Natural killer cell (primary cell): ENCODE measurements around the gene HNRNPK. TPM values are rescaled to one million over a fixed set of nuclear protein-coding genes. Genes with fewer than 3 reads are reported as not detected.
A peak's percentile ranks its signal among the peaks of the same experiment; 100 is the strongest.

Experiments
- ATAC-seq, 3 donors: fragments of 150-1000 bp in 2 of 3; fragments of 200-7000 bp in 1 of 3; cut with Tn5 transposase; 1 replicate in 1 of 3; 2 replicates in 2 of 3; pipeline ENCODE4 v1.10.0; 2021; ENCODE audit warnings: mild to moderate bottlenecking in 2 of 3, moderate library complexity in 2 of 3
- DNase-seq, 2 donors: peaks; one replicate each; pipeline versions ENCODE4 v3.0.0 to v3.0.0-alpha.2; 2013 to 2021; ENCODE audit warnings: mixed read lengths in 1 of 2
- H3K27ac ChIP-seq: one replicate; pipeline ENCODE4 v1.5.1; 2013; ENCODE audit warnings: mild to moderate bottlenecking, low read length
- H3K27me3 ChIP-seq: one replicate; pipeline ENCODE4 v1.6.1; 2013; ENCODE audit warnings: low read length; ENCODE audit not compliant: control insufficient read depth, insufficient read depth
- H3K36me3 ChIP-seq: one replicate; pipeline ENCODE4 v1.6.1; 2013; ENCODE audit warnings: low read length; ENCODE audit not compliant: control insufficient read depth, insufficient read depth
- H3K4me1 ChIP-seq: one replicate; pipeline ENCODE4 v1.6.1; 2013; ENCODE audit warnings: low read length; ENCODE audit not compliant: control insufficient read depth, insufficient read depth
- H3K4me3 ChIP-seq: one replicate; pipeline ENCODE4 v1.5.1; 2013; ENCODE audit warnings: low read length
- H3K9me3 ChIP-seq: one replicate; pipeline ENCODE4 v1.6.1; 2013; ENCODE audit warnings: low read length; ENCODE audit not compliant: control insufficient read depth, insufficient read depth
- H3K27ac Mint-ChIP-seq, 2 donors: one replicate each; pipeline ENCODE4 v1.8.0; 2022; ENCODE audit warnings: mild to moderate bottlenecking in 2 of 2, mixed read lengths in 2 of 2, moderate library complexity in 1 of 2
- H3K27me3 Mint-ChIP-seq, 2 donors: one replicate each; pipeline ENCODE4 v1.8.0; 2022; ENCODE audit warnings: low read depth in 2 of 2, mixed read lengths in 2 of 2
- H3K36me3 Mint-ChIP-seq: one replicate; pipeline ENCODE4 v1.8.0; 2022; ENCODE audit warnings: mixed read lengths
- H3K4me1 Mint-ChIP-seq, 2 donors: one replicate each; pipeline ENCODE4 v1.8.0; 2022; ENCODE audit warnings: mixed read lengths in 2 of 2
- H3K4me3 Mint-ChIP-seq: one replicate; pipeline ENCODE4 v1.8.0; 2022; ENCODE audit warnings: mild to moderate bottlenecking, moderate library complexity, mixed read lengths
- H3K9me3 Mint-ChIP-seq, 2 donors: one replicate each; pipeline ENCODE4 v1.8.0; 2022; ENCODE audit warnings: mixed read lengths in 2 of 2
- WGBS: methylation state at CpG from one replicate; pipeline ENCODE4 v1.1.7; 2013; ENCODE audit warnings: missing lambda C conversion rate; ENCODE audit not compliant: insufficient coverage; 5-methylcytosine and 5-hydroxymethylcytosine counted together
- intact Hi-C: fragments of 100-400 bp; cut with micrococcal nuclease; formaldehyde crosslinking; loops from one replicate; pipeline ENCODE4 v1.14.2; 2022
- total RNA-seq, 4 donors: library from RNA; stranded (reverse); fragments of 120-200 nt in 1 of 4; gene quantifications; one replicate each; pipeline versions ENCODE4 v1.2.3 to v1.2.4, GENCODE V29; 2013 to 2022
- TF ChIP-seq, protein P1 (sequence below): fragments of 200-600 bp; IDR thresholded peaks from one replicate; pipeline ENCODE4 v1.8.0; 2022; ENCODE audit warnings: antibody characterized with exemption

HNRNPK gene
- total RNA-seq, 3 donors from 2014 or later (not counting 1 experiment from before 2014, with no cell fraction given): 703 to 872 (median 771) TPM

DNA sequence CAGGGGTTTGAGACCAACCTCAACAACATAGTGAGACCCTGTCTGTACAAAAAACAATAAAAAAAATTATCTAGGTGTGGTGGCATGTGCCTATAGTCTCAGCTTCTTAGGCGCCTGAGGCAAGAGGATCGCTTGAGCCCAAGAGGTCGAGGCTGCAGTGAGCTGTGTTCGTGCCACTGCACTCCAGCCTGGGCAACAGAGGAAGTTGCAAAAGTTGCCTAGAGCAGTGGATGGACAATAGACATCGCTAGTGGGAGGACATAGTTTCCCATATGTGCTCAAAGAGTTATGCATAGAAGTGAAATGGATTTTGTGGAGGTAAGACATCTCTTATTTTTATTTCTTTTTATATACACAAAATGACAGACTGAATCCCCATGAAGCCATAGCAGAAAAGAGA, 19.0 kb downstream of the HNRNPK start:
- Mint-ChIP-seq H3K4me3 (no peak overlapping the region), H3K27ac (no peak overlapping the region), H3K27me3 (no peaks in the 10 kb centered on the region), H3K9me3 (no peaks in the 10 kb centered on the region), H3K4me1 (peaks cover 20% of the 10 kb centered on the region in 2 donors), H3K36me3 (no peaks in the 10 kb centered on the region)
- no peak overlapping the region for H3K27ac ChIP-seq
- intact Hi-C loops: no loop called here
- ATAC-seq (no peak), DNase-seq (no peak)
- peaks cover 12% of the 10 kb centered on the region for H3K4me1 ChIP-seq
- no peaks in the 10 kb centered on the region for H3K9me3 ChIP-seq
- H3K27me3 ChIP-seq: no peaks in the 10 kb centered on the region
- 92% methylated on average over 4 of the region's 5 CpGs for WGBS
- TF ChIP-seq, protein P1, sequence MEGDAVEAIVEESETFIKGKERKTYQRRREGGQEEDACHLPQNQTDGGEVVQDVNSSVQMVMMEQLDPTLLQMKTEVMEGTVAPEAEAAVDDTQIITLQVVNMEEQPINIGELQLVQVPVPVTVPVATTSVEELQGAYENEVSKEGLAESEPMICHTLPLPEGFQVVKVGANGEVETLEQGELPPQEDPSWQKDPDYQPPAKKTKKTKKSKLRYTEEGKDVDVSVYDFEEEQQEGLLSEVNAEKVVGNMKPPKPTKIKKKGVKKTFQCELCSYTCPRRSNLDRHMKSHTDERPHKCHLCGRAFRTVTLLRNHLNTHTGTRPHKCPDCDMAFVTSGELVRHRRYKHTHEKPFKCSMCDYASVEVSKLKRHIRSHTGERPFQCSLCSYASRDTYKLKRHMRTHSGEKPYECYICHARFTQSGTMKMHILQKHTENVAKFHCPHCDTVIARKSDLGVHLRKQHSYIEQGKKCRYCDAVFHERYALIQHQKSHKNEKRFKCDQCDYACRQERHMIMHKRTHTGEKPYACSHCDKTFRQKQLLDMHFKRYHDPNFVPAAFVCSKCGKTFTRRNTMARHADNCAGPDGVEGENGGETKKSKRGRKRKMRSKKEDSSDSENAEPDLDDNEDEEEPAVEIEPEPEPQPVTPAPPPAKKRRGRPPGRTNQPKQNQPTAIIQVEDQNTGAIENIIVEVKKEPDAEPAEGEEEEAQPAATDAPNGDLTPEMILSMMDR: no peak
- H3K36me3 ChIP-seq: no peaks in the 10 kb centered on the region
- no peak overlapping the region for H3K4me3 ChIP-seq

DNA sequence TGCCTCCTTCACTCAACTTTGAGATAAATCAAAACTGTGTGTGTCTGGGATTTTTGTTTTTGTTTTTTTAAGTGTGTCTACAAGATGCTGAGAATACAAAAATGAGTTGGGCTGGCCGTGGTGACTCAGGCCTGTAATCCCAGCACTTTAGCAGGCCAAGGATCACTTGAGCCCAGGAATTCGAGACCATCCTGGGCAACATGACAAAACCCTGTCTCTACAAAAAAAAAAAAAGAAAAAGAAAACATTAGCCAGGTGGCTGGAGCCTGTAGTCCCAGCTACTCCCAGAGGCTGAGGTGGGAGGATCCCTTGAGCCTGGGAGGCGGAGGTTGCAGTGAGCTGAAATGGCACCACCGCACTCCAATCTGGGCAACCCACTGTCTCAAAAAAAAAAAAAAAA, 21.0 kb downstream of the HNRNPK start:
- no peaks in the 10 kb centered on the region for H3K27me3 Mint-ChIP-seq
- no peak overlapping the region for H3K27ac Mint-ChIP-seq
- H3K4me3 Mint-ChIP-seq: no peak overlapping the region
- TF ChIP-seq, protein P1: no peak
- DNase-seq: no peak
- Histone ChIP-seq H3K4me3 (no peak overlapping the region), H3K9me3 (no peaks in the 10 kb centered on the region), H3K27ac (no peak overlapping the region), H3K36me3 (no peaks in the 10 kb centered on the region), H3K4me1 (peaks cover 21% of the 10 kb centered on the region), H3K27me3 (no peaks in the 10 kb centered on the region)
- H3K4me1 Mint-ChIP-seq: peaks cover 13 to 22% of the 10 kb centered on the region in 2 donors
- H3K9me3 Mint-ChIP-seq: no peaks in the 10 kb centered on the region
- WGBS: 89% methylated on average over 4 of the region's 4 CpGs
- no peak for ATAC-seq
- no peaks in the 10 kb centered on the region for H3K36me3 Mint-ChIP-seq
- intact Hi-C loops: no loop called here

DNA sequence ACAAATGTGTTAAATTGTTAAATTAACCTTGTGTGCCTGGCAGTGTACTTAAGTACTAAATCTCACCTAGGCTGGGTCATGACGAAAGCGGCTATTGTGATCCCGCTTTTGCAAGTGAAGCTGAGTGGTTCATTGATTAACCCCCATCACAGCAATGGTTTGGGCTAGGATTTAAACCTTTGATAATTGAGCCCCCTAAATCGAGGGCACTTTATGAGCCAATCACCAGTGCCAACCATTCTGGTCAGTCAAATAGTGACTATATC, 22.8 kb downstream of the HNRNPK start:
- H3K9me3 ChIP-seq: no peaks in the 10 kb centered on the region
- ATAC-seq: no peak
- H3K27ac Mint-ChIP-seq: peak overlapping the region; percentile 92 to 98
- TF ChIP-seq, protein P1: no peak
- H3K27me3 ChIP-seq: no peaks in the 10 kb centered on the region
- peak overlapping the region; percentile 93 for H3K4me3 ChIP-seq
- H3K4me1 ChIP-seq: peaks cover 21% of the 10 kb centered on the region
- DNase-seq: peak in 1 of 2 donors; percentile 35
- intact Hi-C loops: no loop called here
- H3K27me3 Mint-ChIP-seq: no peaks in the 10 kb centered on the region
- no peaks in the 10 kb centered on the region for H3K36me3 ChIP-seq
- WGBS: 94% methylated on average over 4 of the region's 4 CpGs
- H3K27ac ChIP-seq: peak overlapping the region; percentile 86
- no peaks in the 10 kb centered on the region for H3K36me3 Mint-ChIP-seq
- peaks cover 13 to 22% of the 10 kb centered on the region in 2 donors for H3K4me1 Mint-ChIP-seq
- H3K9me3 Mint-ChIP-seq: no peaks in the 10 kb centered on the region
- peak overlapping the region; percentile 97 for H3K4me3 Mint-ChIP-seq

DNA sequence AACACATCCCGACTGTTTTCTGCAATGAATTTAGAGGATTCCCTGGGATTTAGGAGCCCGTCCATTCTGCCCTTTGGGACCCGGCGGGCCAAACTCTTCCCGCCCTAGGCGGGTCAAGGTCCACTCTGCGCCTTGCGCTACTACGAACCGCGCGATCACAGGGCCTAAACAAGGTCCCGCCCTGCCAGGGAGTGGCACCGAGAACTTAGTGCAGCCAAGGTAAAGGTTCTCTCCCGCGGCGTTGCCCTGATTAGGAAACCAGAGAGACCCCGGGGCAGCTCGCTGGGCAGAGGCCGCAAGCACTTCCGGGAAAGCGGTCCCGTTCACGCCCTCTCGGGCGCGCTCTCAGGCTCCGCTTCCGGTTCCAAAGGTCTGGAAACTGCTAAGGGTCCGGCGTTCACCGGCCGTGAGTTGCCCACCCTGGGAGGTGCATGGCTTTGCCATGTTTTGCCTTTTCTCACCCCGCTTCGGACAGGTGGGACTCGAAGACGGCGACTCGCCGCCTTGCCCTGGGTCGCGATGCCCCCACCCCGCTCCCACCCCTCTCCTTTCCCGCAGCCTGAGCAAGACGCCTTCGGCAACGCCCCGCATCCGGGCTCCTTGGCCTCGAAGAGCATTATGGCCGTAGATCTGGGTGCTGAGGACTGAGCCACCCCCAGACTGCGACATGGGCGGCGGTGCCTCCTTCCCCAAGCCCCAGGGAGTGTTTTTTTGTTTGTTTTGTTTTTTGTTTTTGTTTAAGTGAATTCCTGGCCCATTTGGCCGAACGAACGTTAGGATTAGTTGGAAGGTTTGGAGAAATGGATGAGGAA, 23.4 kb downstream of the HNRNPK start:
- Mint-ChIP-seq H3K9me3 (no peaks in the 10 kb centered on the region), H3K4me1 (peaks cover 13 to 22% of the 10 kb centered on the region in 2 donors), H3K4me3 (peak overlapping the region; percentile 97), H3K27me3 (no peaks in the 10 kb centered on the region), H3K27ac (peak overlapping the region; percentile 92 to 98), H3K36me3 (no peaks in the 10 kb centered on the region)
- intact Hi-C loops: no loop called here
- H3K27ac ChIP-seq: peak overlapping the region; percentile 86
- H3K4me1 ChIP-seq: peaks cover 21% of the 10 kb centered on the region
- peak overlapping the region; percentile 93 for H3K4me3 ChIP-seq
- ATAC-seq: peak; percentile 72 to 82 (median 79)
- H3K9me3 ChIP-seq: no peaks in the 10 kb centered on the region
- WGBS: 6% methylated on average over 57 of the region's 57 CpGs
- H3K27me3 ChIP-seq: no peaks in the 10 kb centered on the region
- peaks cover 3% of the 10 kb centered on the region for H3K36me3 ChIP-seq
- TF ChIP-seq, protein P1: no peak
- DNase-seq: peak; percentile 59 to 75
